ENCODE results near the gene CD163L1. TPM values are rescaled to one million over a fixed set of nuclear protein-coding genes. Genes with fewer than 3 reads are reported as not detected.

CD163L1 gene
- total RNA-seq = 100 to 1,000 TPM in 1 of 4 donors, 10 to 100 TPM in 1, 1 to 10 TPM in 2; 3.8 to 194 (median 16.4) TPM

- Histone ChIP-seq H3K27me3 (no peaks in the 10 kb centered on the region), H3K36me3 (no peaks in the 10 kb centered on the region), H3K27ac (no peak within 1 kb of the TSS), H3K4me3 (no peak within 1 kb of the TSS), H3K9me3 (no peaks in the 10 kb centered on the region), H3K4me1 (no peaks in the 10 kb centered on the region)
- TF ChIP-seq CTCF (IDR thresholded peaks at IDR 0.05) (no peak), POLR2A (IDR thresholded peaks at IDR 0.05) (no peak)
- DNase-seq = no peak
These were observed at the start of gene CD163L1 for GRCh38 chr12:7444076-7444475. Gene CD163L1, minus strand, starts transcription at chr12:7444153. Its CDS starts 26 bp downstream, at chr12:7444127.

- no peak for DNase-seq
- TF ChIP-seq POLR2A (IDR thresholded peaks at IDR 0.05) (no peak), CTCF (IDR thresholded peaks at IDR 0.05) (no peak)
- Histone ChIP-seq H3K27ac (no peak overlapping the region), H3K27me3 (no peaks in the 10 kb centered on the region), H3K36me3 (no peaks in the 10 kb centered on the region), H3K4me1 (no peaks in the 10 kb centered on the region), H3K4me3 (no peak overlapping the region), H3K9me3 (no peaks in the 10 kb centered on the region)
These were observed 49.1 kb upstream of the CD163L1 start for GRCh38 chr12:7493006-7493405.

- no peak for DNase-seq
- no peaks in the 10 kb centered on the region for H3K4me1 ChIP-seq
- H3K27me3 ChIP-seq = no peaks in the 10 kb centered on the region
- H3K27ac ChIP-seq = no peak overlapping the region
- no peaks in the 10 kb centered on the region for H3K36me3 ChIP-seq
- no peaks in the 10 kb centered on the region for H3K9me3 ChIP-seq
- no peak for TF ChIP-seq CTCF (IDR thresholded peaks at IDR 0.05)
- TF ChIP-seq POLR2A (IDR thresholded peaks at IDR 0.05) = no peak
- H3K4me3 ChIP-seq = no peak overlapping the region
These were observed 42.6 kb upstream of the CD163L1 start for GRCh38 chr12:7486512-7486911.

GRCh38 chr12:7485095-7485494 lies 41.1 kb upstream of the CD163L1 start:
- no peaks in the 10 kb centered on the region for H3K9me3 ChIP-seq
- H3K4me3 ChIP-seq = no peak overlapping the region
- DNase-seq = no peak
- TF ChIP-seq POLR2A (IDR thresholded peaks at IDR 0.05) (no peak), CTCF (IDR thresholded peaks at IDR 0.05) (no peak)
- H3K27ac ChIP-seq = no peak overlapping the region
- no peaks in the 10 kb centered on the region for H3K36me3 ChIP-seq
- no peaks in the 10 kb centered on the region for H3K27me3 ChIP-seq
- no peaks in the 10 kb centered on the region for H3K4me1 ChIP-seq

- Histone ChIP-seq H3K27ac (no peak overlapping the region), H3K9me3 (no peaks in the 10 kb centered on the region), H3K36me3 (no peaks in the 10 kb centered on the region), H3K4me3 (no peak overlapping the region), H3K27me3 (no peaks in the 10 kb centered on the region), H3K4me1 (no peaks in the 10 kb centered on the region)
- no peak for TF ChIP-seq CTCF (IDR thresholded peaks at IDR 0.05)
- no peak for TF ChIP-seq POLR2A (IDR thresholded peaks at IDR 0.05)
- DNase-seq = no peak
These were observed 39.4 kb upstream of the CD163L1 start for GRCh38 chr12:7483343-7483742.

GRCh38 chr12:7479771-7480170 lies 35.8 kb upstream of the CD163L1 start:
- H3K27me3 ChIP-seq = no peaks in the 10 kb centered on the region
- H3K4me3 ChIP-seq = no peak overlapping the region
- no peak overlapping the region for H3K27ac ChIP-seq
- DNase-seq = no peak
- no peaks in the 10 kb centered on the region for H3K36me3 ChIP-seq
- TF ChIP-seq CTCF (IDR thresholded peaks at IDR 0.05) (no peak), POLR2A (IDR thresholded peaks at IDR 0.05) (no peak)
- no peaks in the 10 kb centered on the region for H3K4me1 ChIP-seq
- H3K9me3 ChIP-seq = no peaks in the 10 kb centered on the region

All from Peyer's patch (tissue), 4 donors.